Fibroblast of lung (primary cell): ENCODE data around the gene NEK11. TPM values are rescaled to one million over a fixed set of nuclear protein-coding genes. Genes with fewer than 3 reads are reported as not detected.

Experiments
- DNase-seq, 2 donors: peaks; one replicate each; pipeline versions ENCODE4 v3.0.0 to v3.0.0-alpha.2; 2010; ENCODE audit warnings: low read depth in 2 of 2
- H2AFZ ChIP-seq: 2 replicates; pipeline ENCODE4 v1.5.1; 2012; ENCODE audit warnings: low read length, control low read depth, inconsistent platforms
- H3K27ac ChIP-seq: 2 replicates; pipeline ENCODE4 v1.5.1; 2011; ENCODE audit warnings: low read length, control low read depth; ENCODE audit not compliant: insufficient read depth
- H3K27me3 ChIP-seq: 2 replicates; pipeline ENCODE4 v1.5.1; 2011; ENCODE audit warnings: mild to moderate bottlenecking, low read length; ENCODE audit not compliant: control insufficient read depth, insufficient read depth
- H3K36me3 ChIP-seq: 2 replicates; pipeline ENCODE4 v1.5.1; 2011; ENCODE audit warnings: low read length; ENCODE audit not compliant: control insufficient read depth, insufficient read depth
- H3K4me1 ChIP-seq: 2 replicates; pipeline ENCODE4 v1.5.1; 2011; ENCODE audit warnings: low read length; ENCODE audit not compliant: control insufficient read depth, insufficient read depth; ENCODE audit errors: extremely low read depth
- H3K4me2 ChIP-seq: 2 replicates; pipeline ENCODE4 v1.5.1; 2011; ENCODE audit warnings: low read length, control low read depth; ENCODE audit not compliant: insufficient read depth; ENCODE audit errors: extremely low read depth
- H3K4me3 ChIP-seq, 4 experiments: fragments of 200-600 bp in 1 of 4; sonication (generic) in 1 of 4; replicated peaks in 1 of 4; 2 replicates each; pipeline ENCODE4 v1.5.1; 2011 to 2016; ENCODE audit warnings: low read length in 4 of 4, low read depth in 3 of 4, mild to moderate bottlenecking in 3 of 4, control low read depth in 2 of 4, inconsistent platforms in 1 of 4, mixed read lengths in 1 of 4; ENCODE audit not compliant: insufficient read depth in 1 of 4; ENCODE audit errors: control extremely low read depth in 1 of 4
- H3K79me2 ChIP-seq: 2 replicates; pipeline ENCODE4 v1.5.1; 2012; ENCODE audit warnings: mild to moderate bottlenecking, low read length, inconsistent platforms; ENCODE audit not compliant: control insufficient read depth, insufficient read depth
- H3K9ac ChIP-seq: 2 replicates; pipeline ENCODE4 v1.5.1; 2011; ENCODE audit warnings: mild to moderate bottlenecking, low read length, control low read depth; ENCODE audit not compliant: insufficient read depth
- H3K9me3 ChIP-seq: 2 replicates; pipeline ENCODE4 v1.5.1; 2012; ENCODE audit warnings: low read depth, low read length; ENCODE audit not compliant: control insufficient read depth, insufficient read depth
- H4K20me1 ChIP-seq: 2 replicates; pipeline ENCODE4 v1.5.1; 2011; ENCODE audit warnings: low read length; ENCODE audit not compliant: control insufficient read depth, insufficient read depth; ENCODE audit errors: extremely low read depth
- EZH2 ChIP-seq: IDR thresholded peaks from 2 replicates; pipeline ENCODE4 v1.5.1; 2012; ENCODE audit warnings: low read length, control low read depth, mild to moderate bottlenecking; ENCODE audit errors: missing control alignments
- polyA plus RNA-seq, 2 donors: library from polyadenylated mRNA; depleted of rRNA in 1 of 2; stranded (reverse) in 1 of 2; unstranded in 1 of 2; fragments of >200 nt; gene quantifications; 2 replicates each; pipeline ENCODE4 v1.2.1, GENCODE V29; 2011 to 2012; ENCODE audit warnings: missing spikeins in 1 of 2
- total RNA-seq: library from RNA; depleted of rRNA; stranded (reverse); fragments of >200 nt; gene quantifications from 2 replicates; pipeline ENCODE4 v1.2.1, GENCODE V29; 2014
- TF ChIP-seq, protein P1 (sequence below), 2 donors: IDR thresholded peaks in 1 of 2; conservative IDR thresholded peaks in 1 of 2; 1 replicate in 1 of 2; 2 replicates in 1 of 2; pipeline ENCODE4 v1.5.1; 2011 to 2012; ENCODE audit warnings: low read length in 2 of 2, control low read depth in 1 of 2, inconsistent platforms in 1 of 2, low read depth in 1 of 2, mild to moderate bottlenecking in 1 of 2

NEK11 gene
- total and polyA plus RNA-seq, 2 donors (not counting 1 experiment from before 2014, with no cell fraction given), result 4.3 to 13.0 TPM

DNA sequence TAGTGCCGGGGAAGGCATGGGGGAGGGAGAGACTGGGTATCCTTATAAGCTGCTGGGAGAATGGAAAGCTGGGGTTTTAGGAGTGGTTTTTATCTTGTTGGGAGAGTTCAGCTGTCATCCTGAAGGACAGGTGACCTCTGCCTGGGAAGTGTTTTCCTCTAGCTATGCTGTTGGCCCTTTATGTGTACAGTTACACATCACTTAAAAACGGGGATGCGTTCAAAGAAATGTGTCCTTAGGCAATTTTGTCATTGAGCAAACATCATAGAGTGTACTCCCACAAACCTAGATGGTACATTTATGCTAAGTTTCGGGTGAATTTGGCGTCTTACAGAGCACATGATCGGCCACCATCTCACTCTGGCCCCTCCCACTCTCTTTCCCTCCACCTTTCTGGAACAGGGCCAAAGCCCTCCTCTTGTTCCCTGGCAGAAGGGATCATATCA, 190.6 kb downstream of the NEK11 start:
- no peak overlapping the region for H3K27ac ChIP-seq
- peak in 1 of 2 donors; percentile 28 for DNase-seq
- H3K27me3 ChIP-seq, result no peaks in the 10 kb centered on the region
- no peak overlapping the region for H3K9ac ChIP-seq
- no peak overlapping the region for H3K4me3 ChIP-seq
- no peaks in the 10 kb centered on the region for H3K79me2 ChIP-seq
- no peaks in the 10 kb centered on the region for H3K9me3 ChIP-seq
- no peaks in the 10 kb centered on the region for H3K36me3 ChIP-seq
- TF ChIP-seq, protein P1, sequence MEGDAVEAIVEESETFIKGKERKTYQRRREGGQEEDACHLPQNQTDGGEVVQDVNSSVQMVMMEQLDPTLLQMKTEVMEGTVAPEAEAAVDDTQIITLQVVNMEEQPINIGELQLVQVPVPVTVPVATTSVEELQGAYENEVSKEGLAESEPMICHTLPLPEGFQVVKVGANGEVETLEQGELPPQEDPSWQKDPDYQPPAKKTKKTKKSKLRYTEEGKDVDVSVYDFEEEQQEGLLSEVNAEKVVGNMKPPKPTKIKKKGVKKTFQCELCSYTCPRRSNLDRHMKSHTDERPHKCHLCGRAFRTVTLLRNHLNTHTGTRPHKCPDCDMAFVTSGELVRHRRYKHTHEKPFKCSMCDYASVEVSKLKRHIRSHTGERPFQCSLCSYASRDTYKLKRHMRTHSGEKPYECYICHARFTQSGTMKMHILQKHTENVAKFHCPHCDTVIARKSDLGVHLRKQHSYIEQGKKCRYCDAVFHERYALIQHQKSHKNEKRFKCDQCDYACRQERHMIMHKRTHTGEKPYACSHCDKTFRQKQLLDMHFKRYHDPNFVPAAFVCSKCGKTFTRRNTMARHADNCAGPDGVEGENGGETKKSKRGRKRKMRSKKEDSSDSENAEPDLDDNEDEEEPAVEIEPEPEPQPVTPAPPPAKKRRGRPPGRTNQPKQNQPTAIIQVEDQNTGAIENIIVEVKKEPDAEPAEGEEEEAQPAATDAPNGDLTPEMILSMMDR (conservative IDR thresholded peaks at IDR 0.05 in 1 of 2, IDR thresholded peaks at IDR 0.05 in 1 of 2; ENCODE audit: low read depth in 1 of 2, low read length in 2 of 2), result no peak
- no peak for TF ChIP-seq EZH2
- H3K4me2 ChIP-seq, result no peak overlapping the region
- H4K20me1 ChIP-seq, result no peaks in the 10 kb centered on the region
- H3K4me1 ChIP-seq, result no peaks in the 10 kb centered on the region
- H2AFZ ChIP-seq, result no peak overlapping the region

DNA sequence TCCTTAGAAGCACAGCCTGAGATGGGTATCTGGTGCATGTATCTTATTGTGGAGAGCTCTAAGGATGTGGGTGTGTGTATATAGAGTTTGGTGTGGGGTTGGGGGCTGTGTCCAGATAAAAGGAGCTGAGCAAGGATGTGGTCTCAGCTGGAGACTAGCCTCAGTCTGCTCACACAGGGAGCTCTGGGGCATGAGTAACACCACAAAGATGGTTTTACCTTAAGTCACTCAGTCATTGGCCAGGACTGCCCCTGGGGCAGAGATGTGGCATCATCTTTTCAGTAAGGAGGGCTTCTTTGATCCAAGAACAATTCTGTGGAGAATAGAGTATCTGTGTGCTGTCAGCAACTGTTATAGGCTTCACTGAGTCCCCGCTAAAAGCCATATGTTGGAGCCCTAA, 191.5 kb downstream of the NEK11 start:
- Histone ChIP-seq H3K36me3 (no peaks in the 10 kb centered on the region), H4K20me1 (no peaks in the 10 kb centered on the region), H3K9me3 (no peaks in the 10 kb centered on the region), H3K9ac (no peak overlapping the region), H3K27ac (no peak overlapping the region), H3K4me2 (no peak overlapping the region), H3K4me3 (no peak overlapping the region), H3K79me2 (no peaks in the 10 kb centered on the region), H2AFZ (no peak overlapping the region), H3K4me1 (no peaks in the 10 kb centered on the region), H3K27me3 (no peaks in the 10 kb centered on the region)
- no peak for TF ChIP-seq EZH2
- TF ChIP-seq, protein P1 (conservative IDR thresholded peaks at IDR 0.05 in 1 of 2, IDR thresholded peaks at IDR 0.05 in 1 of 2; ENCODE audit: low read depth in 1 of 2, low read length in 2 of 2), result no peak
- DNase-seq, result peak in 1 of 2 donors; percentile 95

DNA sequence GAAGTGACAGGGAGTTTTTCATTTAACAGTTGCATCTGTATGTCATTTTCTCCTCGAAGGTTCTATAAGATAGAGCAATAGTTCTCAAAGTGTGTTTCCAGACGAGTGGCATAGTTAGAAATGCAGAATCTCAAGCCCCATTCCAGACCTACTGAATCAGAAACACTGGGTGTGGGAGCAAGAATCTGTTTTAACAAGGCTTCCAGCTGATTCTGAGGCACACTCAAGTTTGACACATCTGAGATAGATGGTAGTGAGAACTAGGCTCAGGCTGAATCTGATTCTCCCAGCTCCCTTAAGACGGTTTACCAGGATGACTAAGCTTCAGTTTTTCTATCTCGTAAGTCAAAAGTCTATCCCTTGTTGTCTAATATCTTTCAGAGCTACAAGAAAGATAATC, 195.1 kb downstream of the NEK11 start:
- Histone ChIP-seq H4K20me1 (no peaks in the 10 kb centered on the region), H3K27ac (no peak overlapping the region), H3K4me2 (no peak overlapping the region), H3K4me1 (no peaks in the 10 kb centered on the region), H3K27me3 (no peaks in the 10 kb centered on the region), H3K9ac (no peak overlapping the region), H2AFZ (no peak overlapping the region), H3K9me3 (no peaks in the 10 kb centered on the region), H3K36me3 (no peaks in the 10 kb centered on the region), H3K79me2 (no peaks in the 10 kb centered on the region), H3K4me3 (no peak overlapping the region)
- DNase-seq, result peak; percentile 90 to 96
- TF ChIP-seq, protein P1 (conservative IDR thresholded peaks at IDR 0.05 in 1 of 2, IDR thresholded peaks at IDR 0.05 in 1 of 2; ENCODE audit: low read depth in 1 of 2, low read length in 2 of 2), result no peak
- TF ChIP-seq EZH2, result no peak
